HepG2 (cell line): ENCODE data around the gene PSD4. TPM values are rescaled to one million over a fixed set of nuclear protein-coding genes. Genes with fewer than 3 reads are reported as not detected.
A peak's percentile ranks its signal among the peaks of the same experiment; 100 is the strongest.

ENCODE experiments used
- ARHGAP35 ChIP-seq: sonication (generic); formaldehyde crosslinking; IDR thresholded peaks from 2 replicates; pipeline ENCODE4 v1.9.0; 2022; ENCODE audit warnings: mild to moderate bottlenecking, inconsistent platforms, moderate library complexity, missing genetic modification reagents, borderline replicate concordance
- CREM ChIP-seq, 2 experiments: sonication (generic) in 1 of 2; formaldehyde crosslinking in 1 of 2; IDR thresholded peaks; 2 replicates each; pipeline versions ENCODE4 v1.4.0 to v1.6.1; 2016 to 2020; ENCODE audit warnings: antibody characterized with exemption in 1 of 2, mild to moderate bottlenecking in 1 of 2, missing genetic modification reagents in 1 of 2
- FOXP1 ChIP-seq, 2 experiments: fragments of 450-650 bp in 1 of 2; IDR thresholded peaks; 2 replicates each; pipeline ENCODE4 v1.6.1; 2017 to 2018; ENCODE audit warnings: antibody characterized with exemption in 1 of 2
- GZF1 ChIP-seq: sonication (generic); formaldehyde crosslinking; IDR thresholded peaks from 2 replicates; pipeline ENCODE4 v1.5.1; 2020; ENCODE audit warnings: mild to moderate bottlenecking, missing genetic modification reagents
- MEF2D ChIP-seq: sonication (generic); formaldehyde crosslinking; IDR thresholded peaks from 2 replicates; pipeline ENCODE4 v1.5.1; 2020; ENCODE audit warnings: mild to moderate bottlenecking, missing genetic modification reagents
- MIER2 ChIP-seq: IDR thresholded peaks from 2 replicates; pipeline ENCODE4 v1.6.1; 2016; ENCODE audit warnings: missing biosample characterization, missing genetic modification reagents
- NR2F6 ChIP-seq, 2 experiments: IDR thresholded peaks; 2 replicates each; pipeline ENCODE4 v1.6.1; 2016; ENCODE audit warnings: antibody characterized with exemption in 1 of 2, mild to moderate bottlenecking in 1 of 2
- ZMYM3 ChIP-seq: sonication (generic); formaldehyde crosslinking; IDR thresholded peaks from 2 replicates; pipeline ENCODE4 v1.5.1; 2020; ENCODE audit warnings: mild to moderate bottlenecking, missing genetic modification reagents
- ZNF350 ChIP-seq: sonication (generic); formaldehyde crosslinking; IDR thresholded peaks from 2 replicates; pipeline ENCODE4 v1.4.0; 2020; ENCODE audit warnings: mild to moderate bottlenecking, low read depth, missing genetic modification reagents, borderline replicate concordance
- ZNF441 ChIP-seq: sonication (generic); formaldehyde crosslinking; IDR thresholded peaks from 2 replicates; pipeline ENCODE4 v1.7.0; 2021; ENCODE audit warnings: missing genetic modification reagents, borderline replicate concordance
- ZNF788 ChIP-seq: sonication (generic); formaldehyde crosslinking; IDR thresholded peaks from 2 replicates; pipeline ENCODE4 v1.5.0; 2020; ENCODE audit warnings: mild to moderate bottlenecking, missing genetic modification reagents, borderline replicate concordance
- polyA plus RNA-seq, 8 experiments: library from polyadenylated mRNA; depleted of rRNA in 3 of 8; stranded (reverse) in 7 of 8; unstranded in 1 of 8; fragments of >200 nt; fragmentation: Illumina TruSeq in 4 of 8; extraction: Trizol in 4 of 8; gene quantifications; 2 replicates each; pipeline versions ENCODE4 v1.2.1 to v1.2.3, GENCODE V29; 2011 to 2016; ENCODE audit warnings: low read depth in 4 of 8, missing spikeins in 1 of 8, mixed read lengths in 1 of 8; ENCODE audit not compliant: insufficient read depth in 1 of 8
- total RNA-seq, 5 experiments: library from RNA; depleted of rRNA; stranded (reverse); fragments of >200 nt; fragmentation: Illumina TruSeq; extraction: Trizol; gene quantifications; 2 replicates each; pipeline ENCODE4 v1.2.3, GENCODE V29; 2016; ENCODE audit warnings: low read depth in 1 of 5
- TF ChIP-seq, protein P1 (sequence below): sonication (generic); formaldehyde crosslinking; IDR thresholded peaks from 2 replicates; pipeline ENCODE4 v1.4.0; 2020; ENCODE audit warnings: mild to moderate bottlenecking, missing genetic modification reagents
- TF ChIP-seq, protein P2 (sequence below): sonication (generic); formaldehyde crosslinking; IDR thresholded peaks from 2 replicates; pipeline ENCODE4 v1.4.0; 2020; ENCODE audit warnings: mild to moderate bottlenecking, missing genetic modification reagents
- TF ChIP-seq, protein P3 (sequence below): sonication (generic); formaldehyde crosslinking; IDR thresholded peaks from 2 replicates; pipeline ENCODE4 v1.4.0; 2020; ENCODE audit warnings: missing genetic modification reagents
- TF ChIP-seq, protein P4 (sequence below): IDR thresholded peaks from 2 replicates; pipeline ENCODE4 v1.6.1; 2016; ENCODE audit warnings: low read depth
- TF ChIP-seq, protein P5 (sequence below): sonication (generic); formaldehyde crosslinking; IDR thresholded peaks from 2 replicates; pipeline ENCODE4 v1.5.1; 2020; ENCODE audit warnings: missing genetic modification reagents, mild to moderate bottlenecking, borderline replicate concordance
- TF ChIP-seq, protein P6 (sequence below): sonication (generic); formaldehyde crosslinking; IDR thresholded peaks from 2 replicates; pipeline ENCODE4 v1.4.0; 2020; ENCODE audit warnings: missing genetic modification reagents, low read depth, mild to moderate bottlenecking, borderline replicate concordance
- TF ChIP-seq, protein P7 (sequence below): sonication (generic); formaldehyde crosslinking; IDR thresholded peaks from 2 replicates; pipeline ENCODE4 v1.5.0; 2020; ENCODE audit warnings: mild to moderate bottlenecking, missing genetic modification reagents

PSD4 gene
- total and polyA plus RNA-seq, 2 of the 13 experiments (the other 11 are each of a cell fraction or from before 2014, with no cell fraction given), result 5.8 to 9.4 TPM

DNA sequence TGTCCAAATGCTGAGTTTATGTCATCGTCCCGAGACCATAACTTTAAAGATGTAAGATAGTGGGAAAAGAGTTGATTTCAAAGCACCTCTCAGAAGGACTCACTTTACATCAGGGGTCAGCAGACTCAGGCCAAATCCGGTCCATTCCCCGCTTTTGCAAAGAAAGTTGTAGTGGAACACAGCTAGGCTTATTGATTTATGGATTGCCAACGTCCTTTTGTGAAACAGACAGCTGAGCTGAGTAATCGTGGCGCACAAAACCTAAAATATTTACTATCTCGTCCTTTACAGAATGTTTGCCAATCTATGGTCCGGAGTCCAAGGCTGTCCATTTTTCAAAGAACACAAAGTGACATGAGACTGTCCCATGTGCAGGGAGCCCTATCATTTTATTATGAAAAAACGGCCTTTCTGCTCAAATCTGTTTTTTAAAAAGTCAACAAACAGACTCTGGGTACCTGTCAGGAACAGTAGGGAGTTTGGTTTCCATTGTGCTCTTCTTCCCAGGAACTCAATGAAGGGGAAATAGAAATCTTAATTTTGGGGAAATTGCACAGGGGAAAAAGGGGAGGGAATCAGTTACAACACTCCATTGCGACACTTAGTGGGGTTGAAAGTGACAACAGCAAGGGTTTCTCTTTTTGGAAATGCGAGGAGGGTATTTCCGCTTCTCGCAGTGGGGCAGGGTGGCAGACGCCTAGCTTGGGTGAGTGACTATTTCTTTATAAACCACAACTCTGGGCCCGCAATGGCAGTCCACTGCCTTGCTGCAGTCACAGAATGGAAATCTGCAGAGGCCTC, 46.7 kb upstream of the PSD4 start, which contains the start of gene IL1RN (continued):
- TF ChIP-seq, protein P1, sequence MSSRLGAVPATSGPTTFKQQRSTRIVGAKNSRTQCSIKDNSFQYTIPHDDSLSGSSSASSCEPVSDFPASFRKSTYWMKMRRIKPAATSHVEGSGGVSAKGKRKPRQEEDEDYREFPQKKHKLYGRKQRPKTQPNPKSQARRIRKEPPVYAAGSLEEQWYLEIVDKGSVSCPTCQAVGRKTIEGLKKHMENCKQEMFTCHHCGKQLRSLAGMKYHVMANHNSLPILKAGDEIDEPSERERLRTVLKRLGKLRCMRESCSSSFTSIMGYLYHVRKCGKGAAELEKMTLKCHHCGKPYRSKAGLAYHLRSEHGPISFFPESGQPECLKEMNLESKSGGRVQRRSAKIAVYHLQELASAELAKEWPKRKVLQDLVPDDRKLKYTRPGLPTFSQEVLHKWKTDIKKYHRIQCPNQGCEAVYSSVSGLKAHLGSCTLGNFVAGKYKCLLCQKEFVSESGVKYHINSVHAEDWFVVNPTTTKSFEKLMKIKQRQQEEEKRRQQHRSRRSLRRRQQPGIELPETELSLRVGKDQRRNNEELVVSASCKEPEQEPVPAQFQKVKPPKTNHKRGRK, result no peak
- TF ChIP-seq CREM (IDR thresholded peaks at IDR 0.05) (peak; percentile 93), CREM (CRISPR knock-in tag; IDR thresholded peaks at IDR 0.05) (no peak), ZNF788 (CRISPR knock-in tag) (peak; percentile 67; the same call in 1 of the 2 replicates), NR2F6 (IDR thresholded peaks at IDR 0.05) (peak; percentile 93), NR2F6 (CRISPR knock-in tag; IDR thresholded peaks at IDR 0.05) (peak; percentile 92), ZMYM3 (CRISPR knock-in tag) (peak; percentile 85), MEF2D (CRISPR knock-in tag) (peak; percentile 96), FOXP1 (IDR thresholded peaks at IDR 0.05) (peak; percentile 74), FOXP1 (CRISPR knock-in tag; IDR thresholded peaks at IDR 0.05) (peak; percentile 94), ZNF350 (peak; percentile 55; the same call in 1 of the 2 replicates), GZF1 (CRISPR knock-in tag) (peak; percentile 74), MIER2 (CRISPR knock-in tag) (peak; percentile 68), ZNF441 (peak; percentile 88; the same call in 1 of the 2 replicates), ARHGAP35 (CRISPR knock-in tag) (no peak)
- TF ChIP-seq, protein P2, sequence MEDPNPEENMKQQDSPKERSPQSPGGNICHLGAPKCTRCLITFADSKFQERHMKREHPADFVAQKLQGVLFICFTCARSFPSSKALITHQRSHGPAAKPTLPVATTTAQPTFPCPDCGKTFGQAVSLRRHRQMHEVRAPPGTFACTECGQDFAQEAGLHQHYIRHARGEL (CRISPR knock-in tag), result no peak; the same call in 1 of the 2 replicates
- TF ChIP-seq, protein P3, sequence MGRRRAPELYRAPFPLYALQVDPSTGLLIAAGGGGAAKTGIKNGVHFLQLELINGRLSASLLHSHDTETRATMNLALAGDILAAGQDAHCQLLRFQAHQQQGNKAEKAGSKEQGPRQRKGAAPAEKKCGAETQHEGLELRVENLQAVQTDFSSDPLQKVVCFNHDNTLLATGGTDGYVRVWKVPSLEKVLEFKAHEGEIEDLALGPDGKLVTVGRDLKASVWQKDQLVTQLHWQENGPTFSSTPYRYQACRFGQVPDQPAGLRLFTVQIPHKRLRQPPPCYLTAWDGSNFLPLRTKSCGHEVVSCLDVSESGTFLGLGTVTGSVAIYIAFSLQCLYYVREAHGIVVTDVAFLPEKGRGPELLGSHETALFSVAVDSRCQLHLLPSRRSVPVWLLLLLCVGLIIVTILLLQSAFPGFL (CRISPR knock-in tag), result no peak
- TF ChIP-seq, protein P4, sequence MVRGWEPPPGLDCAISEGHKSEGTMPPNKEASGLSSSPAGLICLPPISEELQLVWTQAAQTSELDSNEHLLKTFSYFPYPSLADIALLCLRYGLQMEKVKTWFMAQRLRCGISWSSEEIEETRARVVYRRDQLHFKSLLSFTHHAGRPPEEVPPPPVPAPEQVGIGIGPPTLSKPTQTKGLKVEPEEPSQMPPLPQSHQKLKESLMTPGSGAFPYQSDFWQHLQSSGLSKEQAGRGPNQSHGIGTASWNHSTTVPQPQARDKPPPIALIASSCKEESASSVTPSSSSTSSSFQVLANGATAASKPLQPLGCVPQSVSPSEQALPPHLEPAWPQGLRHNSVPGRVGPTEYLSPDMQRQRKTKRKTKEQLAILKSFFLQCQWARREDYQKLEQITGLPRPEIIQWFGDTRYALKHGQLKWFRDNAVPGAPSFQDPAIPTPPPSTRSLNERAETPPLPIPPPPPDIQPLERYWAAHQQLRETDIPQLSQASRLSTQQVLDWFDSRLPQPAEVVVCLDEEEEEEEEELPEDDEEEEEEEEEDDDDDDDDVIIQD (CRISPR knock-in tag), result peak; percentile 68; the same call in 1 of the 2 replicates
- TF ChIP-seq, protein P5, sequence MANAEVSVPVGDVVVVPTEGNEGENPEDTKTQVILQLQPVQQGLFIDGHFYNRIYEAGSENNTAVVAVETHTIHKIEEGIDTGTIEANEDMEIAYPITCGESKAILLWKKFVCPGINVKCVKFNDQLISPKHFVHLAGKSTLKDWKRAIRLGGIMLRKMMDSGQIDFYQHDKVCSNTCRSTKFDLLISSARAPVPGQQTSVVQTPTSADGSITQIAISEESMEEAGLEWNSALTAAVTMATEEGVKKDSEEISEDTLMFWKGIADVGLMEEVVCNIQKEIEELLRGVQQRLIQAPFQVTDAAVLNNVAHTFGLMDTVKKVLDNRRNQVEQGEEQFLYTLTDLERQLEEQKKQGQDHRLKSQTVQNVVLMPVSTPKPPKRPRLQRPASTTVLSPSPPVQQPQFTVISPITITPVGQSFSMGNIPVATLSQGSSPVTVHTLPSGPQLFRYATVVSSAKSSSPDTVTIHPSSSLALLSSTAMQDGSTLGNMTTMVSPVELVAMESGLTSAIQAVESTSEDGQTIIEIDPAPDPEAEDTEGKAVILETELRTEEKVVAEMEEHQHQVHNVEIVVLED (CRISPR knock-in tag), result peak; percentile 67; the same call in 1 of the 2 replicates
- TF ChIP-seq, protein P6, sequence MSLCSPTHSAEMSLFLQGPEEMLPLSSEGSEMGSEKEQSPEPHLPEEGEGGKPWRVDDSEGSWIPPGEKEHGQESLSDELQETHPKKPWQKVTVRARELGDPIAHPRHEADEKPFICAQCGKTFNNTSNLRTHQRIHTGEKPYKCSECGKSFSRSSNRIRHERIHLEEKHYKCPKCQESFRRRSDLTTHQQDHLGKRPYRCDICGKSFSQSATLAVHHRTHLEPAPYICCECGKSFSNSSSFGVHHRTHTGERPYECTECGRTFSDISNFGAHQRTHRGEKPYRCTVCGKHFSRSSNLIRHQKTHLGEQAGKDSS, result peak; percentile 46; the same call in 1 of the 2 replicates
- TF ChIP-seq, protein P7, sequence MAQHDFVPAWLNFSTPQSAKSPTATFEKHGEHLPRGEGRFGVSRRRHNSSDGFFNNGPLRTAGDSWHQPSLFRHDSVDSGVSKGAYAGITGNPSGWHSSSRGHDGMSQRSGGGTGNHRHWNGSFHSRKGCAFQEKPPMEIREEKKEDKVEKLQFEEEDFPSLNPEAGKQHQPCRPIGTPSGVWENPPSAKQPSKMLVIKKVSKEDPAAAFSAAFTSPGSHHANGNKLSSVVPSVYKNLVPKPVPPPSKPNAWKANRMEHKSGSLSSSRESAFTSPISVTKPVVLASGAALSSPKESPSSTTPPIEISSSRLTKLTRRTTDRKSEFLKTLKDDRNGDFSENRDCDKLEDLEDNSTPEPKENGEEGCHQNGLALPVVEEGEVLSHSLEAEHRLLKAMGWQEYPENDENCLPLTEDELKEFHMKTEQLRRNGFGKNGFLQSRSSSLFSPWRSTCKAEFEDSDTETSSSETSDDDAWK (CRISPR knock-in tag), result no peak
